ENCODE results near the gene POLR3E. TPM values are rescaled to one million over a fixed set of nuclear protein-coding genes. Genes with fewer than 3 reads are reported as not detected.

POLR3E gene
- total RNA-seq, 1 experiment from 2014 or later: 26.6 TPM

Other genes with a start within 250 kb of the POLR3E start
- gene VWA3A, start 204.9 kb upstream of the POLR3E start, total RNA-seq (2014; rRNA removed): not detected in 2 replicates
- not detected in 2 replicates for gene SDR42E2, start 134.9 kb upstream of the POLR3E start, total RNA-seq (2014; rRNA removed)
- gene EEF2K, start 91.1 kb upstream of the POLR3E start, total RNA-seq (2014; rRNA removed): 15.1 and 16.1 TPM in 2 replicates
- 21.7 and 24.2 TPM in 2 replicates for gene CDR2, start 77.2 kb downstream of the POLR3E start, total RNA-seq (2014; rRNA removed)
- gene NPIPB5, start 213.5 kb downstream of the POLR3E start, total RNA-seq (2014; rRNA removed): 16.0 and 16.8 TPM in 2 replicates

Measured in LHCN-M2 (cell line).